MM.1S (cell line): ENCODE results near the gene UBE2J2.

Source experiments
- DNase-seq: peaks from one replicate; pipeline ENCODE4 v3.0.0-alpha.2; 2015
- H2AFZ ChIP-seq: fragments of 300-600 bp; sonication (generic); 2 replicates; pipeline ENCODE4 v1.6.0; 2016; ENCODE audit warnings: antibody characterized with exemption, low read length
- H3F3A ChIP-seq: fragments of 300-600 bp; sonication (generic); 2 replicates; pipeline ENCODE4 v1.6.1; 2016; ENCODE audit warnings: mild to moderate bottlenecking, antibody characterized with exemption, low read length, moderate library complexity, mixed read lengths; ENCODE audit not compliant: insufficient read depth
- H3K27ac ChIP-seq: fragments of 300-600 bp; sonication (generic); 2 replicates; pipeline ENCODE4 v1.5.1; 2016; ENCODE audit warnings: mild to moderate bottlenecking, low read length
- H3K27me3 ChIP-seq: fragments of 300-600 bp; sonication (generic); replicated peaks from 2 replicates; pipeline ENCODE4 v1.6.0; 2016; ENCODE audit warnings: low read length; ENCODE audit not compliant: insufficient read depth
- H3K36me3 ChIP-seq: fragments of 300-600 bp; sonication (generic); replicated peaks from 2 replicates; pipeline ENCODE4 v1.6.1; 2016; ENCODE audit warnings: mild to moderate bottlenecking, low read length, mixed read lengths; ENCODE audit not compliant: insufficient read depth
- H3K4me1 ChIP-seq: fragments of 300-600 bp; sonication (generic); 2 replicates; pipeline ENCODE4 v1.6.1; 2016; ENCODE audit warnings: low read length, mixed read lengths
- H3K4me2 ChIP-seq: fragments of 300-600 bp; sonication (generic); 2 replicates; pipeline ENCODE4 v1.6.0; 2016; ENCODE audit warnings: low read depth, low read length
- H3K4me3 ChIP-seq: fragments of 300-600 bp; sonication (generic); 2 replicates; pipeline ENCODE4 v1.5.1; 2016; ENCODE audit warnings: low read length, mixed read lengths
- H3K79me2 ChIP-seq: fragments of 300-600 bp; sonication (generic); 2 replicates; pipeline ENCODE4 v1.6.1; 2016; ENCODE audit warnings: mixed run types, low read length, mixed read lengths
- H3K9ac ChIP-seq: fragments of 300-600 bp; sonication (generic); 2 replicates; pipeline ENCODE4 v1.6.1; 2016; ENCODE audit warnings: low read length, mixed read lengths
- H3K9me2 ChIP-seq: fragments of 300-600 bp; sonication (generic); replicated peaks from 2 replicates; pipeline ENCODE4 v1.6.1; 2016; ENCODE audit warnings: mild to moderate bottlenecking, low read length, mixed read lengths; ENCODE audit not compliant: insufficient read depth
- H3K9me3 ChIP-seq: fragments of 300-600 bp; sonication (generic); replicated peaks from 2 replicates; pipeline ENCODE4 v1.6.1; 2016; ENCODE audit warnings: mild to moderate bottlenecking, low read length, mixed read lengths; ENCODE audit not compliant: insufficient read depth
- H4K20me1 ChIP-seq: fragments of 300-600 bp; sonication (generic); 2 replicates; pipeline ENCODE4 v1.6.1; 2016; ENCODE audit warnings: mild to moderate bottlenecking, low read length, moderate library complexity, mixed read lengths; ENCODE audit not compliant: insufficient read depth
- EZH2 ChIP-seq: fragments of 300-600 bp; sonication (generic); optimal IDR thresholded peaks from 2 replicates; pipeline ENCODE3; 2017; ENCODE audit warnings: low read depth, mild to moderate bottlenecking, antibody characterized with exemption, low read length, mixed read lengths
- EZH2phosphoT487 ChIP-seq: fragments of 300-600 bp; sonication (generic); IDR thresholded peaks from 2 replicates; pipeline ENCODE4 v1.6.1; 2018; ENCODE audit warnings: antibody characterized with exemption, low read length
- TF ChIP-seq, protein P1 (sequence below): fragments of 300-600 bp; sonication (generic); IDR thresholded peaks from 2 replicates; pipeline ENCODE4 v1.5.1; 2016; ENCODE audit warnings: antibody characterized with exemption, low read length, mixed read lengths

Gene UBE2J2

DNA sequence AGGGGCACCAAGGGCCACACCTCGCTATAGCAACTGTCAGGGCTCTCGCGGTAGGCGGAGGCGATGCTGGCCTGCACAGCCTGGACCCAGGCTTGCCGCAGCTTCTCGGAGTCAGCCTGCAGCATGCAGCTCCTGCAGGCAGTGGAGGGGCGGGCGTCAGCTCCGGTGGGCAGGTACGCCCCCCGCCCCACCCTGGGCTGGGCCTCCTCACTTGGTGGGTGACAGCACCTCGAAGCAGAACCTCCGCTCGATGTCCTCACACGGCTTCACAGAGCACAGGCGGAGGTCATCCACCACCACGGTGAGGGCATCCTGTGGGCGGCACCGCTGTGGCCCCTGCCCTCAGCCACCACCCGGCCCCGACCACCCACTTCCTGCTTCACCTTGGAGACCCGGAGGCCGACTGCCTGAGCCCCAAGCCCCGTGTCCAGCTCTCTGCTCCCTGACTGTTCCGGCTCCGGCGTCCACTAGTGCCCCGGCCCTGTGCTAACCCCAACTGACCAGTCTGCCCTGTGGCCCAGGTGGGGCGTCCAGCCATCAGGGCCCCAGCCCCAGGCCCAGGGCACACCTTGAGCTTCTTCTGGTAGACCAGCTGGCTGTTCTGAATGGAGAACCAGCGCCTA lies 24.3 kb upstream of the UBE2J2 start:
- Histone ChIP-seq H3K27me3 (no peaks in the 10 kb centered on the region), H3F3A (no peaks in the 10 kb centered on the region), H3K27ac (no peak overlapping the region), H3K36me3 (no peaks in the 10 kb centered on the region), H3K4me1 (no peaks in the 10 kb centered on the region), H3K9me3 (no peaks in the 10 kb centered on the region), H3K4me3 (no peak overlapping the region), H3K9me2 (no peaks in the 10 kb centered on the region), H3K79me2 (no peaks in the 10 kb centered on the region), H2AFZ (no peak overlapping the region), H3K9ac (no peak overlapping the region), H3K4me2 (no peak overlapping the region), H4K20me1 (no peaks in the 10 kb centered on the region)
- DNase-seq: no peak
- TF ChIP-seq EZH2phosphoT487: no peak
- TF ChIP-seq, protein P1, sequence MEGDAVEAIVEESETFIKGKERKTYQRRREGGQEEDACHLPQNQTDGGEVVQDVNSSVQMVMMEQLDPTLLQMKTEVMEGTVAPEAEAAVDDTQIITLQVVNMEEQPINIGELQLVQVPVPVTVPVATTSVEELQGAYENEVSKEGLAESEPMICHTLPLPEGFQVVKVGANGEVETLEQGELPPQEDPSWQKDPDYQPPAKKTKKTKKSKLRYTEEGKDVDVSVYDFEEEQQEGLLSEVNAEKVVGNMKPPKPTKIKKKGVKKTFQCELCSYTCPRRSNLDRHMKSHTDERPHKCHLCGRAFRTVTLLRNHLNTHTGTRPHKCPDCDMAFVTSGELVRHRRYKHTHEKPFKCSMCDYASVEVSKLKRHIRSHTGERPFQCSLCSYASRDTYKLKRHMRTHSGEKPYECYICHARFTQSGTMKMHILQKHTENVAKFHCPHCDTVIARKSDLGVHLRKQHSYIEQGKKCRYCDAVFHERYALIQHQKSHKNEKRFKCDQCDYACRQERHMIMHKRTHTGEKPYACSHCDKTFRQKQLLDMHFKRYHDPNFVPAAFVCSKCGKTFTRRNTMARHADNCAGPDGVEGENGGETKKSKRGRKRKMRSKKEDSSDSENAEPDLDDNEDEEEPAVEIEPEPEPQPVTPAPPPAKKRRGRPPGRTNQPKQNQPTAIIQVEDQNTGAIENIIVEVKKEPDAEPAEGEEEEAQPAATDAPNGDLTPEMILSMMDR: no peak
- TF ChIP-seq EZH2: no peak

DNA sequence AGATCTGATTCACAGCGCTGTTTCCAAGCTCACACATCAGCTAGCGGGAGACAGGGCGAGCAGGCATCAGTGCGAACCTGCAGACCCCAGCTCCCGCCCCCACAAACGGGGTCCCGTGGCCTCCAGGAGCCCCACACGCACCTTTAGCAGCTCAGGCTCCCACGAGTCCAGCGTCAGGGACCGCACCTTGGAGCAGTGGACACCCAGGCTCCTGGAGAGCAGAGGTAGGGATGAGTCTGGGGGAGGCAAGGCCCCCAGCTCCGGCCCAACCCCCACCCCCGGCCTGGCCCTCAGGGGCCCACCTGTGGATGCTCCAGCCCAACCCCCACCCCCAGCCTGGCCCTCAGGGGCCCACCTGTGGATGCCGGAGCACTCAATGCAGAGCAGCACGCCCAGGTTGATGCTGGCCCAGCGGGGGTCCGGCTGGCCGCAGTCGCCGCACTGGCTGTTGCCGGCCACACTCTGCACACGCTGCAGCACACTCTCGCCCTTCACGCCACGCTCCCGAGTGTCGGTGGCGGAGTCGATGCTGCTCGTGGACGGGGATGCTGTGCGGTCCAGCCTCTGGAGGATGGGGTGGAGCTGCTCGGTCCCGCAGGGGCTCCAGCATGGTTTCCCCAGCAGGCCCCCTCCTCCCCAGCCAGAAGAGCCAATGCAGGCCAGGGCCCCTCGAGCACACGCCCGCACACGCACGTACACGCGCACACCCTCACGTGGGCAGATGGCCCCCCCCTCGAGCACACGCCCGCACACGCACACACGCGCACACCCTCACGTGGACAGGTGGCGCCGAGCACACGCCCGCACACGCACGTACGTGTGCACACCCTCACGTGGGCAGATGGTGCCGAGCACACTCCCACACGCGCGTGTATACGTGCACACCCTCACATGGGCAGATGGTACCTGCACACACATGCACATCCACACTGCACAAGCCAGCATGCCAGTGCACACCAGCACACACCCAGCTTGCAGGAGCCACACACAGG lies 22.7 kb upstream of the UBE2J2 start:
- TF ChIP-seq EZH2phosphoT487: no peak
- TF ChIP-seq EZH2: no peak
- TF ChIP-seq, protein P1: no peak
- H4K20me1 ChIP-seq: no peaks in the 10 kb centered on the region
- H3F3A ChIP-seq: no peaks in the 10 kb centered on the region
- no peak overlapping the region for H3K9ac ChIP-seq
- no peaks in the 10 kb centered on the region for H3K36me3 ChIP-seq
- no peaks in the 10 kb centered on the region for H3K4me1 ChIP-seq
- H2AFZ ChIP-seq: no peak overlapping the region
- no peaks in the 10 kb centered on the region for H3K9me3 ChIP-seq
- H3K79me2 ChIP-seq: no peaks in the 10 kb centered on the region
- H3K9me2 ChIP-seq: no peaks in the 10 kb centered on the region
- H3K27ac ChIP-seq: no peak overlapping the region
- no peaks in the 10 kb centered on the region for H3K27me3 ChIP-seq
- no peak overlapping the region for H3K4me3 ChIP-seq
- DNase-seq: no peak
- H3K4me2 ChIP-seq: no peak overlapping the region

DNA sequence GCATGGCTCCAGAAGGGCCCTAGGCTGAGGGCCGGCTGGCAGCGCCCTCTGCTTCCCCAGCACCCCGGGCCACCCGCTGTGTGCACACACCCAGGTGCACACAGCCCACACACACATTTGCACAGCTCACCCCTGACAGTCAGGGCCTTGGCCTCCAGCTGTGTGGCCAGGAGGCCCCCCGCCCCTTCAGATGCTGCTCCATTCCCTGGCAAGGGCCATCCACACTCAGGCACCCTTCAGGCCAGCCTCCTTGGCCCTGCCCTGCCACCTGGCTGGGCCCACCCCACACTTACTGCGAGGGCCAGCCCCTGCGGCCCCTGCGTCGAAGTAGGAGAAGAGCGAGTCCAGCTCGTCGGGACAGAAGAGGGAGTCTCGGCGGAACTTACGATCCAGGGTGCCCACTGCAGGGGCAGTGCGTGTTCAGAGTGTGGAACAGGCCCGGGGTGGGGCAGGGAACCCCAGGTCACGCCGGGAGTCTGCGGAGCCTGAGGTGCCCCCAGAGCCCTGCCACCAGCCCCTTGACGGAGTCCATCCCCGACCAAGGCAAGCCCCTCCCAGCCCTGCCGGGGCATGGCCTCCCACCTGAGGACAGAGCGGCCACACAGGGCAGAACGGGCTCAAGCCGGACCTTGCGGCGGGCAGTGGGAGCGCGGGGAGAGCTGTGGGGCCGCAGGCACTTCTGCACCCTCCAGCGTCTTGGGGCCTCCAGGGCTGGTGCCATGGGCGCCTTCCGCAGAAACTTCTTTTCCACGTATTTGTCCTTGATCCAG lies 21.7 kb upstream of the UBE2J2 start:
- Histone ChIP-seq H2AFZ (no peak overlapping the region), H3K79me2 (no peaks in the 10 kb centered on the region), H3K4me1 (no peaks in the 10 kb centered on the region), H3K36me3 (no peaks in the 10 kb centered on the region), H3K27ac (no peak overlapping the region), H3F3A (no peaks in the 10 kb centered on the region), H3K4me2 (no peak overlapping the region), H4K20me1 (no peaks in the 10 kb centered on the region), H3K9ac (no peak overlapping the region), H3K9me3 (no peaks in the 10 kb centered on the region), H3K9me2 (no peaks in the 10 kb centered on the region), H3K4me3 (no peak overlapping the region), H3K27me3 (no peaks in the 10 kb centered on the region)
- TF ChIP-seq EZH2: no peak
- TF ChIP-seq EZH2phosphoT487: no peak
- TF ChIP-seq, protein P1: no peak
- no peak for DNase-seq
